SH-SY5Y (cell line): ENCODE results near the gene PCDHGA1.

ENCODE experiments used
- GATA2 ChIP-seq: IDR thresholded peaks from 2 replicates; pipeline ENCODE4 v1.6.1; 2011; ENCODE audit warnings: mild to moderate bottlenecking, low read depth, low read length
- GATA3 ChIP-seq: IDR thresholded peaks from 2 replicates; pipeline ENCODE4 v1.6.1; 2011; ENCODE audit warnings: low read depth, mild to moderate bottlenecking, low read length, moderate library complexity

DNA sequence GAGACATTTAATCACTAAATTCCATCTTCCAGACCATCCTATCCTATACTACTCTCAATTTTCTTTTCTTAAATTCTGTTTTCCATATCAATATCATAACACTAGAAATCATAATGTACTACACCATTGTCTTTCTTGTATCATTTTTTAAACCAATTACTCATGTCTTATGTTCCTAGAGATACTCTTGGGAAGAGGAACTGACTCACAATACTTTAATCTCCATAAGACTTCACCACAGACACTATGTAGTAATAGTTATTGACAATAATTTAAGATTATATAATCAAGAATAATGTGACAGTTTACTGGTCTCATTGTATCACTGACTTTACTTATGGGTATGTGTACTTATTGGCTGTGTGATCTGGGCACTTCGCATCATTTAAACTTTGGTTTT lies 202.4 kb downstream of the PCDHGA1 start:
- no peak for TF ChIP-seq GATA2
- no peak for TF ChIP-seq GATA3
